Embryonic facial prominence (tissue), 1 donor: ENCODE data around the gene CENPO.

ENCODE experiments used
- DNase-seq: peaks from one replicate; pipeline ENCODE4 v3.0.0-alpha.2; 2016; ENCODE audit errors: extremely low spot score

CENPO gene

GRCh38 chr2:24860631-24861030, 67.4 kb downstream of the CENPO start:
- no peak for DNase-seq

GRCh38 chr2:24861500-24861899, 68.3 kb downstream of the CENPO start:
- no peak for DNase-seq

GRCh38 chr2:24863641-24864040, 70.4 kb downstream of the CENPO start:
- no peak for DNase-seq

GRCh38 chr2:24866946-24867345, 73.7 kb downstream of the CENPO start:
- no peak for DNase-seq

GRCh38 chr2:24870440-24870839, 77.2 kb downstream of the CENPO start:
- no peak for DNase-seq

- DNase-seq, result no peak
Measured at GRCh38 chr2:24870891-24871705, 77.9 kb downstream of the CENPO start.

- no peak for DNase-seq
Measured at GRCh38 chr2:24871852-24872333, 78.7 kb downstream of the CENPO start.
